ENCODE data around the gene ROCK2.
"Not testable (repeated sequence)": the region's sequence is repeated elsewhere in the genome, so short reads cannot be mapped to it uniquely, and the experiment has no call there.

GRCh38 chr2:11261564-11261963, 82.9 kb downstream of the ROCK2 start:
- not testable (repeated sequence) for TF ChIP-seq CTCF (IDR thresholded peaks at IDR 0.05; ENCODE audit: low read depth, low read length, missing input control); MAX (IDR thresholded peaks at IDR 0.05); EGR1 (IDR thresholded peaks at IDR 0.05; ENCODE audit: low read depth in 2 of 2); REST (IDR thresholded peaks at IDR 0.05); RXRA (IDR thresholded peaks at IDR 0.05); TAF1 (conservative IDR thresholded peaks at IDR 0.05)
